Ascending aorta (tissue), 2 donors: ENCODE data around the gene FBXL4. TPM values are rescaled to one million over a fixed set of nuclear protein-coding genes. Genes with fewer than 3 reads are reported as not detected.

ENCODE experiments used
- DNase-seq, 2 donors: peaks; one replicate each; pipeline ENCODE4 v3.0.0-alpha.2; 2019; ENCODE audit warnings: low spot score in 2 of 2
- H3K27ac ChIP-seq, 2 donors: fragments of 200-600 bp; sonication (generic); one replicate each; pipeline ENCODE4 v1.5.1; 2016 to 2017; ENCODE audit warnings: mild to moderate bottlenecking in 1 of 2
- H3K27me3 ChIP-seq: fragments of 200-600 bp; sonication (generic); one replicate; pipeline ENCODE4 v1.5.1; 2017
- H3K36me3 ChIP-seq, 2 donors: fragments of 200-600 bp; sonication (generic); one replicate each; pipeline ENCODE4 v1.5.1; 2016
- H3K4me1 ChIP-seq, 2 donors: fragments of 200-600 bp; sonication (generic); one replicate each; pipeline ENCODE4 v1.5.1; 2016 to 2017; ENCODE audit warnings: mild to moderate bottlenecking in 1 of 2
- H3K4me3 ChIP-seq, 2 donors: fragments of 200-600 bp; sonication (generic); one replicate each; pipeline ENCODE4 v1.5.1; 2016 to 2017; ENCODE audit warnings: mild to moderate bottlenecking in 1 of 2
- H3K9me3 ChIP-seq, 2 donors: fragments of 200-600 bp; sonication (generic); one replicate each; pipeline ENCODE4 v1.5.1; 2016
- intact Hi-C: fragments of 100-400 bp; cut with DNase I; formaldehyde crosslinking; loops from one replicate; pipeline ENCODE4 v1.15.1; 2023
- total RNA-seq: library from RNA; depleted of rRNA; stranded (reverse); fragments of >200 nt; gene quantifications from one replicate; pipeline ENCODE4 v1.1.0, GENCODE V29; 2016
- TF ChIP-seq, protein P1 (sequence below), 3 experiments: fragments of 200-600 bp in 2 of 3; fragments of 450-650 bp in 1 of 3; sonication (generic) in 2 of 3; IDR thresholded peaks; one replicate each; pipeline ENCODE4 v1.5.1; 2016 to 2019; ENCODE audit warnings: antibody characterized with exemption in 3 of 3, mild to moderate bottlenecking in 1 of 3, moderate library complexity in 1 of 3

The FBXL4 gene
- total RNA-seq, 1 donor from 2014 or later = 9.4 TPM

DNA sequence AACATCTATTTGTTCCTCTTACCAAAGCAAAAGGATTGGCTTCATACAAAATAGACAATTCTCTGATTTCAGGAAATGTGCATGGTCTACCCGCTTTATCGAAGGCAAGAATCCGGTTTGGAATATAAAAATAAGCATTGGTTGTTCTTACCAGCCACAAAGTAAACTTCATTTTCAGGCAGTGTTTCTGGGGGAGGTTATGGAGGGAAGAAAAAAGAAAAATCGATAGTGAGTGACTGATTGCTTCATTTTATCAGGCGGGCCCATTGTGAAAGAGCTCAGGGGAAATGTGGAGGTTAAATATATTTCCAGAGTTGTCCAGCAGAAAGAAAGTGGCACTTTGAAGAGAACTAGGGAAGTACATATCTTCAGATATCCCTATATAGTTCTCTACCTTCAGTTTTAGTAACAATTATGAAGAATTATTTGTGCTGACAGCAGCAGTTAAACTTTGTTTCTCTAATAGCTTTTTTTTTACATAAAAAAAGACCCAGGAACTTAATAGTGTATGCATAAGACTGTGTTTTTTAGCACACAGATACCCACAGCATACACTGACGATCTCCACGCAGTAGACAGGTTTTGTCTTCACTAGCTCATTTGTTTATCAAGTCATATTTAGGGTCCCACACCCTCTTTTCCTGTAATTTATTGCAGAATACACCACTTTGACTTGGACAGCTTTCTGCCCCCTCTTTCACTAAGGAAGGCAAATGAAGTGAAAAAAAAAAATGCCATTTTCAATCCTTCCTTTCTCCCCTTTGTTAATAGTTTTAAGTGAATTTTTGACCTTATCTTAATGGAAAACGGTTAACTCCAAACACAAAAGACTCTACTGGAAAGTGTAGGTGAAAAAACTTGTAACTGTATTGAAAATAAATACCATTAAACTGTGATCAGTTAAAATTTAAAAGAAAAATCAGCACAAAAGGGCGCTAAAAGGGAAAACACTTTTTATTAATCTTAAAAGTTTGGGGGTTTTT is 110.5 kb downstream of the FBXL4 start:
- no peaks in the 10 kb centered on the region for H3K9me3 ChIP-seq
- TF ChIP-seq, protein P1, sequence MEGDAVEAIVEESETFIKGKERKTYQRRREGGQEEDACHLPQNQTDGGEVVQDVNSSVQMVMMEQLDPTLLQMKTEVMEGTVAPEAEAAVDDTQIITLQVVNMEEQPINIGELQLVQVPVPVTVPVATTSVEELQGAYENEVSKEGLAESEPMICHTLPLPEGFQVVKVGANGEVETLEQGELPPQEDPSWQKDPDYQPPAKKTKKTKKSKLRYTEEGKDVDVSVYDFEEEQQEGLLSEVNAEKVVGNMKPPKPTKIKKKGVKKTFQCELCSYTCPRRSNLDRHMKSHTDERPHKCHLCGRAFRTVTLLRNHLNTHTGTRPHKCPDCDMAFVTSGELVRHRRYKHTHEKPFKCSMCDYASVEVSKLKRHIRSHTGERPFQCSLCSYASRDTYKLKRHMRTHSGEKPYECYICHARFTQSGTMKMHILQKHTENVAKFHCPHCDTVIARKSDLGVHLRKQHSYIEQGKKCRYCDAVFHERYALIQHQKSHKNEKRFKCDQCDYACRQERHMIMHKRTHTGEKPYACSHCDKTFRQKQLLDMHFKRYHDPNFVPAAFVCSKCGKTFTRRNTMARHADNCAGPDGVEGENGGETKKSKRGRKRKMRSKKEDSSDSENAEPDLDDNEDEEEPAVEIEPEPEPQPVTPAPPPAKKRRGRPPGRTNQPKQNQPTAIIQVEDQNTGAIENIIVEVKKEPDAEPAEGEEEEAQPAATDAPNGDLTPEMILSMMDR (IDR thresholded peaks at IDR 0.05) = no peak
- intact Hi-C loops = no loop called here
- H3K36me3 ChIP-seq = no peaks in the 10 kb centered on the region
- DNase-seq = no peak
- peaks cover 47% of the 10 kb centered on the region for H3K27me3 ChIP-seq
- H3K4me3 ChIP-seq = no peak overlapping the region
- H3K4me1 ChIP-seq = peaks cover 5 to 18% of the 10 kb centered on the region in 2 donors
- H3K27ac ChIP-seq = no peak overlapping the region

DNA sequence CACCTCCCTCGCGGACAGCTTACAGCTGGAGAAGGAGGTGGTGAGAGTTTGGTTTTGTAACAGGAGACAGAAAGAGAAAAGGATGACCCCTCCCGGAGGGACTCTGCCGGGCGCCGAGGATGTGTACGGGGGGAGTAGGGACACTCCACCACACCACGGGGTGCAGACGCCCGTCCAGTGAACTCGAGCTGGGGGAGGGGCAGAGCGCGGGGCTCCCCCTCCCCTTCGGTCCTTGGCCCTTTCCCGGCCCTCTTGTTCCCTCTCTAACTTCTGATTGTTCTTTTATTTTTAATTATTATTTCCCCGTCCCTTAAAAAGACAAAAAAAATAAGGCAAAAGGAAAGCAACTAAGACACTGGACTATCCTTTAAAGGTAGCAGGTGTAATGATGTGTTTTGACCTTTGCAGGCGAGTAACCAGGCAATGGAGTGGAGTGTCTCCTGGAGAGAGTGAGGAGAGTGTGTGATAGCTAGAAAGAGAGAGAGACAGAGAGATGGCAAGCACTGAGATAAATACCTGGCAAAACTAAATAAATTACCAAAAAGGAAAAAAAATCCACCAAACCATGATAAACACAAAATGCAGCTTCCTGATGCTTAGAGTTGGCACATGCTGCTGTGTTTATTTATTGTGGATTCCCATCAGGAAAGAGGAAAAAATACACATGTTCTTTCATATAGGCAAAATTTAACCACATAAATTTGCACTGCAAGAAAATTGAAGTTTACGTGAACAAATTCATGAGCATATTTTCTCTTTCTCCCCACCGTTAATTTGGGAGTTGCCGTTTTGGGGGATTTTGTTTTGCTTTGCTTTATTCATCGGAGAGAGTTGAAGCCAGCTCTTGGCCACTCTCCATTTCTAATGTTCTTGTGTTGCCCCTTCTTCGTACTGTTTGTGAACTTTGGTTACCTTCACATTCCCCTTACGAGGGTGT is 111.5 kb downstream of the FBXL4 start:
- no peaks in the 10 kb centered on the region for H3K9me3 ChIP-seq
- peak overlapping the region in 1 of 2 donors; percentile 73 for H3K4me3 ChIP-seq
- no peak for DNase-seq
- TF ChIP-seq, protein P1 (IDR thresholded peaks at IDR 0.05) = no peak
- peaks cover 47% of the 10 kb centered on the region for H3K27me3 ChIP-seq
- H3K36me3 ChIP-seq = no peaks in the 10 kb centered on the region
- no peak overlapping the region for H3K27ac ChIP-seq
- peaks cover 5 to 28% of the 10 kb centered on the region in 2 donors for H3K4me1 ChIP-seq
- intact Hi-C loops = no loop called here

DNA sequence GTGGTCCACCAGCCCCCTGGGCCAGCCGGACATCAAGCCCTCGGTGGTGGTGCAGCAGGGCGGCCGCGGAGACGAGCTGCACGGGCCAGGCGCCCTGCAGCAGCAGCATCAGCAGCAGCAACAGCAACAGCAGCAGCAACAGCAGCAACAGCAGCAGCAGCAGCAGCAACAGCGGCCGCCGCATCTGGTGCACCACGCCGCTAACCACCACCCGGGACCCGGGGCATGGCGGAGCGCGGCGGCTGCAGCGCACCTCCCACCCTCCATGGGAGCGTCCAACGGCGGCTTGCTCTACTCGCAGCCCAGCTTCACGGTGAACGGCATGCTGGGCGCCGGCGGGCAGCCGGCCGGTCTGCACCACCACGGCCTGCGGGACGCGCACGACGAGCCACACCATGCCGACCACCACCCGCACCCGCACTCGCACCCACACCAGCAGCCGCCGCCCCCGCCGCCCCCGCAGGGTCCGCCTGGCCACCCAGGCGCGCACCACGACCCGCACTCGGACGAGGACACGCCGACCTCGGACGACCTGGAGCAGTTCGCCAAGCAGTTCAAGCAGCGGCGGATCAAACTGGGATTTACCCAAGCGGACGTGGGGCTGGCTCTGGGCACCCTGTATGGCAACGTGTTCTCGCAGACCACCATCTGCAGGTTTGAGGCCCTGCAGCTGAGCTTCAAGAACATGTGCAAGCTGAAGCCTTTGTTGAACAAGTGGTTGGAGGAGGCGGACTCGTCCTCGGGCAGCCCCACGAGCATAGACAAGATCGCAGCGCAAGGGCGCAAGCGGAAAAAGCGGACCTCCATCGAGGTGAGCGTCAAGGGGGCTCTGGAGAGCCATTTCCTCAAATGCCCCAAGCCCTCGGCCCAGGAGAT is 112.4 kb downstream of the FBXL4 start:
- no peak for DNase-seq
- H3K27me3 ChIP-seq = peaks cover 53% of the 10 kb centered on the region
- intact Hi-C loops = no loop called here

DNA sequence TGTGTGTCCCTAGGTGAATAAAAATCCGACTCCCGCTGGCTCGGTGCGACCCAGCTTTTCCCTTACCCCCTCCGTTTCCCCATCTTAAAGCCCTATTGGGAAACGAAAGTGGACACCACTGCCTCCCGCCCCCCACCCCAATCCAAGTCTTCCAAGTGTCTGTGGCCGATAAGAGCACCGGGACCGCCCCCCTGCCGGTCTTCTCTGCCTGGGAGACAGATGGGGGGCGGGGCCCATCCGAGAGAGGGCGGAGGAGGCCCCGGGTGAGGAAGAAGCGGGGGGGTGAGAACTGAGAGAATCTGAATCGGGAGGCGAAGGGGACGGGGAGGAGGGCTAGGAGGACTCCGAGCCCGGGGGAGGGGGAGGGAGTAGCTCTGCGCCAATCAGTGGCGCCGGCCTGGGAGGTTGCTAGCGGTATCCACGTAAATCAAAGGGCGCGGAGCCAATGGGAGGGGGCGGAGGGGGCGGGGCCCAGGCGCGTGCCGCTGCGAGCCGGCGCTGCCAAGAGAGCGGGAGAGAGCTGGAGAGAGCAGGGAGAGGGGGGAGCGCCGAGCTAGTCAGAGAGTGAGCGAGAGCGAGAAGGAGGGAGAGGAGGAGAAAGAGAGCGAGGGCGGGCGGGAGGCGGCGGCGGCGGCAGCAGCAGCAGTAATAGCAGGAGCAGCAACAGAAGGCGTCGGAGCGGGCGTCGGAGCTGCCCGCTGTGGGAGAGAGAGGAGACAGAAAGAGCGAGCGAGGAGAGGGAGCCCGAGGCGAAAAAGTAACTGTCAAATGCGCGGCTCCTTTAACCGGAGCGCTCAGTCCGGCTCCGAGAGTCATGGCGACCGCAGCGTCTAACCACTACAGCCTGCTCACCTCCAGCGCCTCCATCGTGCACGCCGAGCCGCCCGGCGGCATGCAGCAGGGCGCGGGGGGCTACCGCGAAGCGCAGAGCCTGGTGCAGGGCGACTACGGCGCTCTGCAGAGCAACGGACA is 113.4 kb downstream of the FBXL4 start, which contains the start of gene POU3F2:
Gene POU3F2, plus strand, starts transcription at position 515 of the 972 bp plus-strand sequence. Its CDS starts 300 bp downstream, at position 815.
- Histone ChIP-seq H3K36me3 (no peaks in the 10 kb centered on the region), H3K9me3 (no peaks in the 10 kb centered on the region), H3K4me1 (peaks cover 5 to 30% of the 10 kb centered on the region in 2 donors), H3K27me3 (peaks cover 51% of the 10 kb centered on the region), H3K27ac (peak within 1 kb of the TSS in 1 of 2 donors; percentile 38), H3K4me3 (peak within 1 kb of the TSS; percentile 65 to 73)
- intact Hi-C loops = loop anchor here (5.0 kb wide), 1 partner anchor 1628 kb away; the partner anchor contains the start of gene SIM1
- TF ChIP-seq, protein P1 (IDR thresholded peaks at IDR 0.05) = no peak
- DNase-seq = peak in 1 of 2 donors; percentile 87

More for the DNA sequence above, 112.4 kb downstream of the FBXL4 start:
- no peak overlapping the region for H3K27ac ChIP-seq
- TF ChIP-seq, protein P1 (IDR thresholded peaks at IDR 0.05) = no peak
- H3K9me3 ChIP-seq = no peaks in the 10 kb centered on the region
- no peaks in the 10 kb centered on the region for H3K36me3 ChIP-seq
- peak overlapping the region; percentile 65 to 73 for H3K4me3 ChIP-seq
- H3K4me1 ChIP-seq = peaks cover 5 to 30% of the 10 kb centered on the region in 2 donors
